Right renal cortex interstitium (tissue), 3 donors: ENCODE results near the gene IFNGR2. TPM values are rescaled to one million over a fixed set of nuclear protein-coding genes. Genes with fewer than 3 reads are reported as not detected.
"Not testable (repeated sequence)": the region's sequence is repeated elsewhere in the genome, so short reads cannot be mapped to it uniquely, and the experiment has no call there.

ENCODE experiments used
- DNase-seq, 3 donors: peaks; one replicate each; pipeline ENCODE4 v3.0.0-alpha.2; 2013; ENCODE audit warnings: low read depth in 3 of 3, low spot score in 2 of 3
- polyA plus RNA-seq, 3 donors: library from polyadenylated mRNA; unstranded; fragments of 120-200 nt; gene quantifications; one replicate each; pipeline ENCODE4 v1.2.1, GENCODE V29; 2013; ENCODE audit not compliant: insufficient read length in 3 of 3

IFNGR2 gene
- polyA plus RNA-seq, 3 donors = 82.9 to 86.4 (median 86.0) TPM

DNA sequence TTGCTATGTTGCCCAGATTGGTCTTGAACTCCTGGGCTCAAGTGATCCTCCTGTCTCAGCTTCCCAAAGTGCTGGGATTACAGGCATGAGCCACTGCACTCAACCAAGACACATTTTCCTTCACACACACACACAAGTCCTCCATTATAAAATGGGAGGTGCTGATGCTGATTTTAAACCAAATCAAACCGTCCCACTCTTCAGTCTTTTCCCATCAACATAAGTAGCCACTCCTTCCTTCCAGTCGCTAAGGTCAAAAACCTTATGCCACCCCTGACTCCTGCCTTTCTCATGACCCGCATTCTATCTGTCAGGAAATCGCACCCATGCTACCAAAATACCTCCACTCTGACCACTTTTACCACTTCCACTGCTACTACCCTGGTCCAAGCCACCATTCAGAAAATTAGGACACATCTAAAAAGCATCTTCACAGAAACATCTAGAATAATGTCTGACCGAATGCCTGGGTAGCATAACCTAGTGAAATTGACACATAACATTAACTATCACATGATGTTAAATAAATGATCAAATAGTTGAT lies 28.0 kb upstream of the IFNGR2 start:
- DNase-seq = no peak

DNA sequence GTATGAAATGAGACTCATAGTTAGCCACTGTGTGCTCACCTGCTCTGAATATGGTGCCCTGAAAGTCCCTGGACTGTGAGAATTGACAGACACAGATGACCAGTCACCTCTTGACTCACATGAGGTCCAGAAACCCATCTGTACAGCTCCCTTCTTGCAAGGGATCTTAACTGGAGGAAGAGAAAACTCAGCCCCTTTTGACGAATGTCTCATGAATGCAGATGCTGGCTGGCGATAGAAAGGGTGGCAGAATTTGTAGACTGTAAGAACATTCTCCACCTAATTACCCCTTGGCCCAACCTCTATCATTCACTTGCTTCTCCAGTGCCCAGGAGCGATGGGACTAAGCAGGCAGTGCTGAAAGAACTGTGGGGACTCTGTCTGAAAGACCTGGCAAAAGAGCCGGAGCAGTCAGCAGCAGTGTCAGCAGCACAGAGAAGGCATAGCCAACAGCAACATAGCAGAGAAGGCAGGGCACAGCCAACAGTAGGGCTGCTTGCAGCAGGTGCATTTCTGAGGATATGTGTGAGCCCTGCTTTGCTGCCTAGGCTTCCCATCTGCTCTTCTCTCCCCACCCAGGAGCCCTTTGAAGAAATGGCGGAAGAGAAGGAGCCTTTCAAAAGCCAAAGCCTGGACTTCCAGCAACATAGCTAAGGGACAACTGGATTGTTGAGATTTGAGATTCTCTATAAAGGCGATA lies 25.8 kb upstream of the IFNGR2 start:
- no peak for DNase-seq

DNA sequence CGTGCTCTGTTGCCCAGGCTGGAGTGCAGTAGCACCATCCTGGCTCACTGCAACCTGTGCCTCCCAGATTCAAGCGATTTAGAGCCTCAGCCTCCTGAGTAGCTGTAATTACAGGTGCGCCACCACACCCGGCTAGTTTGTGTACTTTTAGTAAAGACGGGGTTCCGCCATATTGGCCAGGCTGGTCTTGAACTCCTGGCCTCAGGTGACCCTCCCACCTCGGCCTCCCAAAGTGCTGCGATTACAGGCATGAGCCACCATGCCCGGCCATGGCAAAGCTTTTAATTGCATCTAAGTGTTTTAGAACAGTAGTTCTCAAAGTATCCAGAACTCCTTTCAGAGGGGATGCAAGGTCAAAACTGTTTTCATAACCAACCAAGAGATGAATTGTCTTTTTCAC lies 25.1 kb upstream of the IFNGR2 start:
- DNase-seq = no peak

DNA sequence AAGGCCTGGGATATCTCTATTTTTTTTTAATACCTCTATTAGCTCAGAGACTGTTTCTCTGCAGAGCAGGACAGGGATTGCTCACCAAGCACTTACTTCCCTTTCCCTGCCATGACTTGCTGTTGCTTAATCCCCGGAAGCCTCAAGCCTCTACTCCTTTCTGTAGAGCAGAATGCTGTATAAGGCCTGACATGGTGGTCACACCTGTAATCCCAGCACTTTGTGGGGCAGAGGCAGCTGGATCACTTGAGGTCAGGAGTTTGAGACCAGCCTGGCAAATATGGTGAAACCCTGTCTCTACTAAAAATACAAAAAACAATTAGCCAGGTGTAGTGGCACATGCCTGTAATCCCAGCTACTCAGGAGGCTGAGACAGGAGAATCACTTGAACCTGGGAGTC lies 23.3 kb upstream of the IFNGR2 start:
- DNase-seq = not testable (repeated sequence)

DNA sequence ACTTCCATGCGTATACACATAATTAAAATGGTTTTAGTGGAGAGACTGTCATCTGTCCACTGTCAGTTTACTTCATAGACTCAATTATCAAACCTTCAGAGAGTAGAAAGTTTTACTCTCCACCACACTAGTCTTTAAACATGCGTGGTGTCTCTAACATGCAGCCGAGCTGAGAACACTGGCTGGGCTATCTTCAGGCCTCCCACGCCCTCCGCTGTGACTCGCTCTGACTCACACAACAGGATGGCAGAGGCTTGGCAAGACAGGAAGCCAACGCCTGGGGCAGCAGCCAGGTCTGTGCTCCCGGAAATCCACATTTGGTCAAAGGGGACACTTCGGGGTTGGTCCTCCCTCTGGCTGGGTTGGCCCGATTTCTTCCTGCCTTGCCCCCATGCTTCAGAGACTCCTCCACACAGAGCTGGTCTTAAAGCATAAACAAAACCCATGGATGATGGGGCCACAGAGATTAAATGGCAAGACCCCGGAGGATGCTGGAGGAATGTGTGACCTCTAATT lies 22.7 kb upstream of the IFNGR2 start:
- no peak for DNase-seq

DNA sequence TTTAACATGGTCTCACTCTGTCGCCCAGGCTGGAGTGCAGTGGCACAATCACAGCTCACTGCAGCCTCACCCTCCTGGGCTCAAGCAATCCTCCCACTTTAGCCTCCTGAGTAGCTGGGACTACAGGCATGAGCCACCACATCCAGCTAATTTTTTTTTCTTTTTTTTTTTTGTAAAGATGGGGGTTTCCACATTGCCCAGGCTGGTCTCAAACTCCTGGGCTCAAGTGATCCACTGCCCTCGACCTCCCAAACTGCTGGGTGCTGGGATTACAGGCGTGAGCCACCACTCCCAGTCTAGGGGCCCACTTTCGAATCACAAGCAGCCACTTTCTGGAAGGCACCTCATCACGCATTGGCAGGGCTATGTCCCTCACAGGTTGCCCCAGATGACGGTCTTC lies 21.8 kb upstream of the IFNGR2 start:
- not testable (repeated sequence) for DNase-seq

DNA sequence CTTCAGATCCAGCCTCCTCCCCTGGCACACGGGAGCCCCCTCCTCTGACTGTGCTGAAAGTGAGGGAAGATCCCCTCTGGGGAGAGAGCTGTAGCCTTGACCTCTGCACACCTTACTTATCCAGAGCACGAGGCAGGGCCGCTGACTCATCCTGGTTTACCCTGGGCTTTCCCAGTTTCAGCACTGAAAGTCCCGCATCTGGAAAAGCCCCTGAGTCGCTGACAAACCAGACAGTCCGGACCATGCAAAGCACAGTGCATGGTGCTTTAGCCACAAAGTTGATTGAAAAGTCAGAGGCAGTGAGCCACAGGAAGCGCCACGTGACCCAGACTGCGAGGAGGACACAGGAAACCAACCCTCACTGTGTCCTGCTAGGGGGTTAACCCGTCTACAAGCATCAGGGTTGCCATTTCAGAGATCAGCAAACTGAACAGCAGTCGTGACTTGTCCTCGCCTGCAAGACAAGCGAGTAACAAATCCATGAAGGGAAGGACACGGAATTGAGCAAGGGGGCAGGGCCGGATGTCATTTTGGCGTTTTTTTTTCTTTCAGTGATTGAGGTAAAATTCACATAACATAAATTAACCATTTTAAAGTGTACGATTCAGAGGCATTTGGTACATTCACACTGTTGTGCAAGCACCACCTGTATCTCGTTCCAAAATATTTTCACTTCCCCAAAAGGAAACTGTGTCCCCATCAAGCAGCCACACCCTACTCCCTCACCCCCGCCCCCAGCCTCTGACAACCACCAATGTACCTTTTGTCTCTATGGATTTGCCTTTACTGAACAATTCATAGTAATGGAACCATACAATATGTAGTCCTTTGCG lies 19.9 kb upstream of the IFNGR2 start:
- DNase-seq = no peak

DNA sequence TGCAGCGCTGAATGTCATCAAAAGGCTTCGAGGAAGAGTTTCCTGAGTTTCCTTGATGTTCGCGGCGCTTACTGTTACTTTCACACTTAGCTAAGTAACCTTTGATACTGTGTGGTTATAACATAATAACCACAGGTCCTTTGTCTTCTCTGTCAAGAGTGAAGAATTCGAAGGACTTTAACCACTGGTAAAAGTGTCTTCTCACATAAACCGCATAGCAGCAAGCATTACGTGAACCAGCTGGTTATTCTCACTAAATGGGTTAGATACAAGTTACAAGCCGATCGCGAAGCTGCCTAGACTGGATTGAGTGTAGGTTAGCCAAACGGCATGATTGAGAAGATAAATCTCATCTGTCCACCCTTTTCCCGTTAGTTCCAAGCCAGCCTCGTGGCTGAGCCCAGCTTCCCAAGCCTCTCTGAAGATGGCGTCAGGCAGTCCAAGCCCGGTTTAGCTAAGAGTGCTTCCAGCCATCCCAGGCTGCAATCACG lies 18.3 kb upstream of the IFNGR2 start:
- DNase-seq = no peak

DNA sequence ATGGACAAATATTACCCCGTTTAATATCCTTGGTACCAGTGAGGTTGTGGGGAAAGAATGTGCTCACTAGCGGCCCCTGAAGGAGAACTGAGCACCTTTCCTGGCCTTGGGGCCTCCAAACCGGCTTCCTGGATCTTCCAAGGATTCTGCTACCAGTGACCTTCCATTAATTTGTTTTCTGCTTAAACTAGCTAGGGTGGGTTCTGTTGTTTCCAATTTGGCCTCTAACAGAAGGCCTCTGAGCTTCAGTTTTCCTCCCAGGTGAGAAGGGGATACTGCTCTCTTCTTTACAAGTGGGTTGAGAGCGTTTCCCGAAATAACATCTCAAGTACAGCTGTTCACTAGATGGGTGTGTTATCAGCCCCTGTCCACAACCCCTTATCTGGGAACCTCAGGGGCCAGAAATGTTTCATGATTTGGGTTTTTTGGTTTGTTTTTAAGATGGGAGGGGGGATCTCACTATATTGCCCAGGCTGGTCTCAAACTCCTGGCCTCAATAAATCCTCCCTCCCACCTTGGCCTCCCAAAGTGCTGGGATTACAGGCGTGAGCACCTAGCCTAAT lies 16.9 kb upstream of the IFNGR2 start:
- DNase-seq = no peak

DNA sequence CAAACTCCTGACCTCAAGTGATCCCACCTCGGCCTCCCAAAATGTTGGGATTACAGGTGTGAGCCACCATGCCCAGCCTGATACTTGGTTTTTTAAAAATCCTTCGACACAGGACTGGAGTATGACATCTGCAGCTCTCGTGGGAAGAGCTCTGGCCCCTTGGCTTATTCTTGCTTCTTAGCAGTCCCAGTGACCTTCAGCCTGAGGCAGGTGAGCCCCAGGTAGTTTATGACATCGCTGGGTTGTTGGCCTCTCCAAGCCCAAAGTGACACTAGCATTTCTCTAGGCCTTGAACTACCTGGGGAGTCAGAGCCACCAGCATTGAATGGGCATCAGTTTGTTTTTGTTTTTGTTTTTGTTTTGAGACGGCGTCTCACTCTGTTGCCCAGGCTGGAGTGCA lies 15.9 kb upstream of the IFNGR2 start:
- no peak for DNase-seq

DNA sequence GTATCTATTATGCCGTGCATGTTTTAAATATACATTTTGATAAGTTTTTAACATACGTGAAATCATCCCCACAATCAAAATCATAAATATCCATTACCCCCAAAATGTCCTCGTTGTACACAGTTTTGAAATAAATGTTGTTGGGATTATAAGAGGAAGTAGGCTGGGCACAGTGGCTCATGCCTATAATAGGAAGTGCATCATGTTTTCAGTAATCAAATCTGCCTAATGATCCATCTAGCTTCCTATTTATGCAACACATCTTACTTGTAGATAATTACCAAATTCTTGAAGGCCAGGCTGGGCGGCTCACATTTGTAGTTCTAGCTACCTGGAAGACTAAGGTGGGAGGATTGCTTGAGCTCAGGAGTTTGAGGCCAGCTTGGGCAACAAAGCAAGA lies 15.0 kb upstream of the IFNGR2 start:
- no peak for DNase-seq

DNA sequence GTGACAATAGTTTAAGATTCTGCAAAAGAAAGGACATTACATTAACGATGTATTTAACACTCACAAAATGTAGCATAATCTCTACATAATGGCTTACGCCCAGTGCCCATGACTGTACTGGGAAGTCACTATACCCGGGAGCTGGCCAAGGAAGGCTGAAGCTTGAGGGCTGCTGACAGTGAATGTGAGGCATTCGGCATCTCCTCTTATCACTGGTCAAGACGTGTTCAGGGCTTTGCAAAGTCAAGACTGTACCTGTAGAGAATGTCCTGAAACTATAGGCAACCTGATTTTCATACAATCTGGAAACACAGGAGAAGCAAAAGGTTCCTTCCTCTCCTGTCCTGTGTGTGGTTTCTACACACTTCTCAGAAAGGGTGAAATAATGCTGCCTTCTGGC lies 12.7 kb upstream of the IFNGR2 start:
- no peak for DNase-seq

DNA sequence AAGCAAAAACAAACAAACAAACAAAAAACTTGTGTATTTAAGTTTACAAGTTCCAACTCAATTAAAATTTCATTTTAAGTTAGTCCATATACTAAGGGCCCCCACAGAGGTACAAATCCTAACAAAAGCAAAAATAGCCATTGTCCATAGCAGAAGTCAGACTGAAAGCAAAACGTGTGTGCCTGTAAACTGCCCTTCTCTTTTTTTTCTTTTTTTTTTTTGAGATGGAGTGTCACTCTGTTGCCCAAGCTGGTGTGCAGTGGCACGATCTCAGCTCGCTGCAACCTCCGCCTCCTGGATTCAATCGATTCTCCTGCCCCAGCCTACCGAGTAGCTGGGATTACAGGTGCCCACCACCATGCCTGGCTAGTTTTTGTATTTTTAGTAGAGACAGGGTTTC lies 11.6 kb upstream of the IFNGR2 start:
- DNase-seq = no peak

DNA sequence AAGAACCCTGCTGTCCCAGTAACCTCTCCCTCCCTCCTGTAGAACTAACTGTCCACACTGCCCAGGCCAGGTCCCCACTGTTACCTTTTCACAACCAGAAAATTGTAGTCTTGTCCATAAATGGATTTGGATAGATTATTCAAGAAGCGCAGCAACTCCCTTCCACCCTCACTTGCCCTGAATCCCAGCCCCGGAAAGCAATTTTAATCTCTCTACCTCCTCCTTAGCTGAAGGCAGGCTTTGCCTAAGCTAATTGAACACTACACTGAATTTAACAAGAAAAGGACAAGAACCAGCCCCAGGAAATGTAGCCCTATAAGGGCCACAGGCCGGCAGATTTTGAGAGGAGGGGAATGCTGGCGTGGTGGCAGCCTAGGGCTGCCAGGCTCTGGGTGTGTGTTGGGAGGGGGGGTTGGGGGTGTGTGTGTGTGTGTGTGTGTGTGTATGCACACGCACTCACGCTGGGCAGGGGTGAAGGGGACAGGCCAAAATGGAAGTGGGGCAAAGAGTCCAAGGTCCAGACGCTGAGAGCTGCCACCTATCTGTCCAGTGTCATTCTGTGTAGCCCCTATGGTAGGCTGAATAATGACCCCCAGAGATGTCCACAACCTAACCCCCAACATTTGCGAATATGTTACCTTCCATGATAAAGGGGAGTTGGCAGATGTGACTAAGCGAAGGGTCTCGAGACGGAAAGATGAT lies 10.8 kb upstream of the IFNGR2 start:
- no peak for DNase-seq

DNA sequence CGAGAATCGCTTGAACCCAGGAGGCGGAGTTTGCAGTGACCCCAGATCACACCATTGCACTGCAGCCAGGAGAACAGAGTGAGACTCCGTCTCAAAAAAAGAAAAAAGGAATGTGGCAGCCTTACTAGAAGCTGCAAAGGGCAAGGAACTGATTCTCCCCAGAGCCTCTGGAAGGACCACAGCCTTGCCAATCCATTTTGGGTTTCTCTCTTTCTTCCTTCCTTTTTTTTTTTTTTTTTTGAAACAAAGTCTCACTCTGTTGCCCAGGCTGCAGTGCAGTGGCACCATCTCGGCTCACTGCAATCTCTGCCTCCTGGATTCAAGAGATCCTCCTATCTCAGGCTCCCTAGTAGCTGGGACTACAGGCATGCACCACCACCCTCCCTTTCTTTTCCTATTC lies 9.9 kb upstream of the IFNGR2 start:
- DNase-seq = no peak

DNA sequence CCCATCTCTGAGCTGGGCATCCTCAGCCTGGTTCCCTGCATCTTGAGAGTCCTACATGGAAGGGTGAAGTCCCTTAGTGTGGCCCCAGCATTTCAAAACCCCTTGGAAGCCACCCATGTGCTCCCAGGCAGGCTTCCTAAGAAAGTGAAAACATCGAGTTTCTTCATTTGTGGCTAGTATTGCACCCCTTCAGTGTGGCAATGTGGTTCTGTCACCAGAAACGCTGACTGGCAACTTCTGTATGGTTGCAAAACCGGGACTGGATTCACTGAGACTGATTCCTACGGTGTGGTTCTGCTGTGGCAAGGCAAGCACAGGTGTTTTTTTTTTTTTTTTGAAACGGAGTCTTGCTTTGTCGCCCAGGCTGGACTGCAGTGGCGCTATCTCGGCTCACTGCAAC lies 9.0 kb upstream of the IFNGR2 start:
- DNase-seq = no peak

DNA sequence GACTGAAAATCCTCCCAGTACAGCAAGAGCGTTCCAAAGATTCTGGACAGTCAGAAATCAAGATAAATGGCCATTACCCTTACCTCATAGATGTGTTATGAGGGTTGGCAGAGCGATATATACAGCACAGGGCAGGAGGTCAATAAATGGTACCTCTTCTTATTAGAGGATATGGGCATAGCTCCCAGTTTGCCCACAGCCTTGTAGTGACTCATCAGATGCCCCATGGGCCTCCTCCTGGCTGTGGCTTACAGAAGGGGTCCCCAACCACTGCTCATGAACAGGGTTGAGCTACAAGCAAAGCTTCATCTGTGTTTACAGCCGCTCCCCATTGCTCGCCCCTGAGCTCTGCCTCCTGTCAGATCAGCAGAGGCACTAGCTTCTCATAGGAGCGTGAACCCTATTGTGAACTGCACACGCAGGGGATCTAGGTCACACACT lies 7.3 kb upstream of the IFNGR2 start:
- no peak for DNase-seq

DNA sequence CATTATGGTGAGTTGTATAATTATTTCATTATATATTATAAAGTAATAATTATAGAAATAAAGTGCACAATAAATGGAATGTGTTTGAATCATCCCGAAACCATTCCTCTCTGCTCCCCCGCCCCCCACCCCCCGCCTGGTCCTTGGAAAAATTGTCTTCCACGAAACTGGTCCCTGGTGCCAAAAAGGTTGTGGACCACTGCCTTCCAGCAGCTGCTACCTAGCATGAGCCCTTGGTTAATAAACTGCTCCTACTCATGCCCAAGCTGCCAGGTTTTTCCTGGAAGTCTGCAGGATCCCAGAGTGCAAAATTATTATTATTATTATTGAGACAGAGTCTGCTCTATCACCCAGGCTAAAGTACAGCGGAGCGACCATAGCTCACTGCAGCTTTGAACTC lies 6.8 kb upstream of the IFNGR2 start:
- DNase-seq = no peak

DNA sequence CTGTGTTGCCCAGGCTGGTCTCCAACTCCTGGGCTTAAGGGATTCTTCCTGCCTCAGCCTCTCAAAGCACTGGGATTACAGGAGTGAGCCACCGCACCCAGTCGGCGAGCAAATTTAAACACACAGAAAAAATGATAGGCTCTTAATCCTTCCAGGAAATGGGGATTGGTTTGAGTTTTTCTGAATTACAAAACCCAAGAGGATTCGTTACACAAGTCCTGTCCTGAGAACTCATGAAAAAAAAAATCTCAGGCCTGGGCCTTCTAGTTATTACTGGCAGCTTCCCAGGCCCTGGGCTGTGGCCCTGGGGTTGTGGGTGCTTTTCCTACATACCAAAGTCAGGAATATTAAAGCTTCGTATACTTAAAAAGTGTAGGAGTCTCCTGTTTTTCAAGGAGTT lies 6.3 kb upstream of the IFNGR2 start:
- DNase-seq = no peak

DNA sequence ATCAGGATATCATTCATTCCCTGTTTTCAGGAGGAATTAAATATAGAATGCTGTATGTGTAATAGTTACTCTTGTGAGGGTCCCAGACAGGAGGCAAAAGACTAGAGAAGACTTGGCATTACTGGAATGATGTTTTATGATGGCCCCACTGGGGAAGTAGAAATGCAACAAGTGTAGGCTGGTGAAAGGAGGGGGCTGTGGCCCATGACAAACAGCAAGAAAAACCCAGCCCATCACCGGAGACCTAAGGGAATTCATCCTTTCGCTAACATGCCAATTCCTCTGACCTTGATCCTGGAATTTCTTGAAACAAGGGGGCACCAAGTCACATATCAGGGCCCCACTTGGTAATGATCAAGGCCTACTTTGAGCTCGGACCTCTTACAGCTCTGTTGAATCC lies 5.5 kb upstream of the IFNGR2 start:
- no peak for DNase-seq

DNA sequence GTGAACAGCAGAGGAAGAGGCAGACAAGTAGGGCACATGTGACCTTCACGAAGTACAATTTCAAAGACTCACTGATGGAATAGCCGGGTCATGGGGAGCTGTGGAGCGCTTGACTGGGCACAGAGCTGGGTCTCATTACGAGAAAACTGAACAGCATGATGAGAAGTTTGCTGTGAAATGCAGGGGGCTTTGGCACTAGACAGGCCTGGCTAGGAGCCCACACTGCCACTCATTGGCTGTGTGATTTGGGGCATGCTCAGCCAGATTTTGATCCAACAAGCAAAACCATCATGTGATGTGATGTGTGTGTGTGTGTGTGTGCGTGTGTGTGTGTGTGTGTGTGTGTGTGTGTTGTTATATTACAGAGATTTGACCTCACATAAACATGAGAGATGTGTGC lies 4.9 kb upstream of the IFNGR2 start:
- DNase-seq = no peak
